Astrocyte (in vitro differentiated cells and primary cell): ENCODE measurements around the gene PRTG. TPM values are rescaled to one million over a fixed set of nuclear protein-coding genes. Genes with fewer than 3 reads are reported as not detected.
"Not testable (repeated sequence)": the region's sequence is repeated elsewhere in the genome, so short reads cannot be mapped to it uniquely, and the experiment has no call there.

Source experiments
- DNase-seq: peaks from one replicate; pipeline ENCODE4 v3.0.0-alpha.2; 2010; ENCODE audit warnings: low read depth
- FAIRE-seq: peaks from 2 replicates; lab custom pipeline; 2011; peaks lifted over from hg19 to GRCh38; lab: Jason Lieb, UNC
- H2AFZ ChIP-seq: 2 replicates; pipeline ENCODE4 v1.6.0; 2012; ENCODE audit warnings: low read depth, low read length, inconsistent platforms
- H3K27ac ChIP-seq: 2 replicates; pipeline ENCODE4 v1.5.1; 2011; ENCODE audit warnings: low read depth, low read length, inconsistent platforms
- H3K27me3 ChIP-seq: 2 replicates; pipeline ENCODE4 v1.6.0; 2011; ENCODE audit warnings: low read length, inconsistent platforms; ENCODE audit not compliant: insufficient read depth
- H3K36me3 ChIP-seq: 2 replicates; pipeline ENCODE4 v1.5.1; 2011; ENCODE audit warnings: low read length, inconsistent platforms; ENCODE audit not compliant: insufficient read depth
- H3K4me1 ChIP-seq: 2 replicates; pipeline ENCODE4 v1.5.1; 2011; ENCODE audit warnings: low read length, inconsistent platforms; ENCODE audit not compliant: insufficient read depth
- H3K4me2 ChIP-seq: 2 replicates; pipeline ENCODE4 v1.6.0; 2012; ENCODE audit warnings: low read length, inconsistent platforms
- H3K4me3 ChIP-seq: 2 replicates; pipeline ENCODE4 v1.5.1; 2011; ENCODE audit warnings: low read depth, mild to moderate bottlenecking, low read length, inconsistent platforms; ENCODE audit not compliant: insufficient read depth
- H3K79me2 ChIP-seq: 2 replicates; pipeline ENCODE4 v1.6.0; 2012; ENCODE audit warnings: mild to moderate bottlenecking, low read length, inconsistent platforms; ENCODE audit not compliant: insufficient read depth
- H3K9ac ChIP-seq: 2 replicates; pipeline ENCODE4 v1.6.0; 2012; ENCODE audit warnings: mild to moderate bottlenecking, low read length, inconsistent platforms
- H3K9me3 ChIP-seq: 2 replicates; pipeline ENCODE4 v1.5.1; 2012; ENCODE audit warnings: low read depth, mild to moderate bottlenecking, low read length, inconsistent platforms; ENCODE audit not compliant: insufficient read depth
- H4K20me1 ChIP-seq: 2 replicates; pipeline ENCODE4 v1.6.0; 2012; ENCODE audit warnings: low read length, inconsistent platforms; ENCODE audit not compliant: insufficient read depth
- H3K27ac Mint-ChIP-seq: one replicate; pipeline ENCODE4 v1.8.0; 2021; ENCODE audit warnings: mild to moderate bottlenecking, mixed read lengths; ENCODE audit not compliant: unreplicated experiment
- H3K27me3 Mint-ChIP-seq: one replicate; pipeline ENCODE4 v1.8.0; 2021; ENCODE audit warnings: low read depth, mixed read lengths; ENCODE audit not compliant: unreplicated experiment
- H3K36me3 Mint-ChIP-seq: one replicate; pipeline ENCODE4 v1.8.0; 2021; ENCODE audit warnings: low read depth, mixed read lengths; ENCODE audit not compliant: unreplicated experiment
- H3K4me1 Mint-ChIP-seq: one replicate; pipeline ENCODE4 v1.8.0; 2021; ENCODE audit warnings: low read depth, mixed read lengths; ENCODE audit not compliant: unreplicated experiment
- H3K4me3 Mint-ChIP-seq: one replicate; pipeline ENCODE4 v1.8.0; 2021; ENCODE audit warnings: mild to moderate bottlenecking, moderate library complexity, mixed read lengths; ENCODE audit not compliant: unreplicated experiment
- H3K9me3 Mint-ChIP-seq: one replicate; pipeline ENCODE4 v1.8.0; 2021; ENCODE audit warnings: mild to moderate bottlenecking, mixed read lengths; ENCODE audit not compliant: unreplicated experiment
- EZH2 ChIP-seq: IDR thresholded peaks from 2 replicates; pipeline ENCODE4 v1.6.1; 2012; ENCODE audit warnings: mild to moderate bottlenecking, low read length, inconsistent platforms; ENCODE audit not compliant: insufficient read depth
- total RNA-seq: library from RNA; stranded (reverse); gene quantifications from 2 replicates; pipeline ENCODE4 v1.2.1, GENCODE V29; 2021
- TF ChIP-seq, protein P1 (sequence below): IDR thresholded peaks from 2 replicates; pipeline ENCODE4 v1.5.1; 2011; ENCODE audit warnings: low read depth, mild to moderate bottlenecking, inconsistent platforms, low read length, moderate library complexity; ENCODE audit not compliant: insufficient read depth

PRTG gene
- total RNA-seq, 1 donor from 2014 or later, result 39.4 TPM

DNA sequence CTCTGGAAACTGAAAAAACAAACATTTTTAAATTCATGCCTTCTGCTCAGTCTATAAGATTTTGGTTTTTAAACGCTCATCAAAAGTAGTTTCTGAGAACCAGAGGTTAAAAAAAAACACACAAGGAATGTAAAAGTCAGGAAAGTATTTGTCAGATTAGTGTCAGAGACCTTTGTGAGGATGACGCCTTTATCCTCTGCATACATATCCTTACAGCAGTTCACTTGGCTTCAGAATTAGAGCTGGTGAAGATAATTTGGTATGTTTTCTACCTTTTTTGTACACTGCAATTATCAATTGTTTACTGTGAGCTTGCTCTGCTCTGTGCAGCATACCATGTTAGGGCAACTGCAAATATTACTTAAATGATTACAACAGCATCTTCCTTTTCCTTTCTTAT lies 8.3 kb downstream of the PRTG start:
- Histone ChIP-seq H3K27ac (no peak overlapping the region), H3K36me3 (no peaks in the 10 kb centered on the region), H3K79me2 (no peaks in the 10 kb centered on the region), H3K9ac (no peak overlapping the region), H3K27me3 (no peaks in the 10 kb centered on the region), H3K4me1 (no peaks in the 10 kb centered on the region), H2AFZ (no peak overlapping the region), H3K4me2 (no peak overlapping the region), H3K4me3 (no peak overlapping the region), H4K20me1 (no peaks in the 10 kb centered on the region), H3K9me3 (no peaks in the 10 kb centered on the region)
- Mint-ChIP-seq H3K27ac (no peak overlapping the region), H3K27me3 (peaks cover 1% of the 10 kb centered on the region), H3K4me1 (peaks cover 29% of the 10 kb centered on the region), H3K9me3 (no peaks in the 10 kb centered on the region), H3K4me3 (no peak overlapping the region), H3K36me3 (peaks cover 2% of the 10 kb centered on the region)
- FAIRE-seq (no peak), DNase-seq (no peak)
- TF ChIP-seq EZH2, result no peak
- TF ChIP-seq, protein P1, sequence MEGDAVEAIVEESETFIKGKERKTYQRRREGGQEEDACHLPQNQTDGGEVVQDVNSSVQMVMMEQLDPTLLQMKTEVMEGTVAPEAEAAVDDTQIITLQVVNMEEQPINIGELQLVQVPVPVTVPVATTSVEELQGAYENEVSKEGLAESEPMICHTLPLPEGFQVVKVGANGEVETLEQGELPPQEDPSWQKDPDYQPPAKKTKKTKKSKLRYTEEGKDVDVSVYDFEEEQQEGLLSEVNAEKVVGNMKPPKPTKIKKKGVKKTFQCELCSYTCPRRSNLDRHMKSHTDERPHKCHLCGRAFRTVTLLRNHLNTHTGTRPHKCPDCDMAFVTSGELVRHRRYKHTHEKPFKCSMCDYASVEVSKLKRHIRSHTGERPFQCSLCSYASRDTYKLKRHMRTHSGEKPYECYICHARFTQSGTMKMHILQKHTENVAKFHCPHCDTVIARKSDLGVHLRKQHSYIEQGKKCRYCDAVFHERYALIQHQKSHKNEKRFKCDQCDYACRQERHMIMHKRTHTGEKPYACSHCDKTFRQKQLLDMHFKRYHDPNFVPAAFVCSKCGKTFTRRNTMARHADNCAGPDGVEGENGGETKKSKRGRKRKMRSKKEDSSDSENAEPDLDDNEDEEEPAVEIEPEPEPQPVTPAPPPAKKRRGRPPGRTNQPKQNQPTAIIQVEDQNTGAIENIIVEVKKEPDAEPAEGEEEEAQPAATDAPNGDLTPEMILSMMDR, result no peak

DNA sequence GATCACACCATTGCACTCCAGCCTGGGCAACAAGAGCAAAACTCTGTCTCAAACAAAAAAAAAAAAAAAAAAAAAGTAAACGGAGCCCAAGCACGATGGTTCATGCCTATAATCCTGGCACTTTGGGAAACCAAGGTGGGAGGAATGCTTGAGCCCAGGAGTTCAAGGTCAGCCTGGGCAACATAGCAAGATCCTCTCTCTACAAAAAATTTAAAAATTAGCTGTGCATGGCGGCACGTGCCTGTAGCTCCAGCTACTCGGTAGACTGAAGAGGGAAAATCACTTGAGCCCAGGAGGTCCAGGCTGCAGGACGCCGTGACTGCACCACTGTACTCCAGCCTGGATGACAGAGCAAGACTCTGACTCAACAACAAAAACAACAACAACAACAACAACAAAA lies 9.5 kb downstream of the PRTG start:
- not testable (repeated sequence) for H3K27me3 ChIP-seq, H3K36me3 Mint-ChIP-seq, FAIRE-seq, H3K4me3 Mint-ChIP-seq, H3K9me3 Mint-ChIP-seq, H4K20me1 ChIP-seq, H3K36me3 ChIP-seq, H3K27ac Mint-ChIP-seq, H3K4me3 ChIP-seq, H3K27ac ChIP-seq, H3K27me3 Mint-ChIP-seq, DNase-seq, H3K9me3 ChIP-seq, H3K4me2 ChIP-seq, H3K4me1 ChIP-seq, H3K9ac ChIP-seq, H2AFZ ChIP-seq, H3K79me2 ChIP-seq
- H3K4me1 Mint-ChIP-seq, result peaks cover 27% of the 10 kb centered on the region

DNA sequence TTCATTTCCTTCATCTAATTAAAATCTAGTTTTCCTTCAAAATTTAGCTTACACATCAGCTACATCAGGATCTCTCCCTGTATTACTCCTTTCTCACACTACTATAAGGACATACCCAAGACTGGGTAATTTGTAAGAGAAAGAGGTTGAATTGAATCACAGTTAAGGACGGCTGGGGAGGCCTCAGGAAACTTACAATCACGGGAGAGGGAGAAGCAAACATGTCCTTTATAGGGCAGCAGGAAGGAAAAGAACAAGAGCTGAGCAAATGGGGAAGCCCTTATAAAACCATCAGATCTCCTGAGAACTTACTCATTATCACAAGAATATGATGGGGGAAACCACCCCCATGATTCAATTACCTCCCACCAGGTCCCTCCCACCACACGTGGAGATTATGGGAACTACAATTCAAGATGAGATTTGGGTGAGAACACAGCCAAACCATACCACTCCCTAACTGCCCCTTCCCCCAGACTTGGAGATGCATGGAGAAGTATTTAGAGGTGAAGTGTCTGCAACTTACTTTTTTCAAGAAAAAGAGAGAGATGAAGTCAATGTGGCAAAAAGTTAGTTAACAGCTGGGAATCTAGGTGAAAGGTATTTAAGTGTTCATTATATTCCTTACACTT lies 21.3 kb downstream of the PRTG start:
- Histone ChIP-seq H3K4me3 (no peak overlapping the region), H3K4me1 (no peaks in the 10 kb centered on the region), H3K4me2 (no peak overlapping the region), H2AFZ (no peak overlapping the region), H4K20me1 (no peaks in the 10 kb centered on the region), H3K36me3 (no peaks in the 10 kb centered on the region), H3K9me3 (no peaks in the 10 kb centered on the region), H3K79me2 (no peaks in the 10 kb centered on the region), H3K9ac (no peak overlapping the region), H3K27ac (no peak overlapping the region), H3K27me3 (no peaks in the 10 kb centered on the region)
- Mint-ChIP-seq H3K4me1 (no peaks in the 10 kb centered on the region), H3K9me3 (peaks cover 4% of the 10 kb centered on the region), H3K27me3 (no peaks in the 10 kb centered on the region), H3K27ac (no peak overlapping the region), H3K4me3 (no peak overlapping the region), H3K36me3 (peaks cover 5% of the 10 kb centered on the region)
- no peak for DNase-seq
- no peak for FAIRE-seq
- no peak for TF ChIP-seq EZH2
- TF ChIP-seq, protein P1, result no peak
